Suprapubic skin (tissue), 4 donors: Measurements from ENCODE around the gene PPP1R3C. TPM values are rescaled to one million over a fixed set of nuclear protein-coding genes. Genes with fewer than 3 reads are reported as not detected.

ENCODE experiments used
- DNase-seq, 2 donors: peaks; one replicate each; pipeline ENCODE4 v3.0.0-alpha.2; 2019; ENCODE audit warnings: low spot score in 2 of 2
- H3K27ac ChIP-seq: fragments of 200-600 bp; sonication (generic); one replicate; pipeline ENCODE4 v1.5.1; 2019
- H3K27me3 ChIP-seq: fragments of 200-600 bp; sonication (generic); one replicate; pipeline ENCODE4 v1.5.1; 2019
- H3K36me3 ChIP-seq: fragments of 200-600 bp; sonication (generic); one replicate; pipeline ENCODE4 v1.5.1; 2019
- H3K4me1 ChIP-seq: fragments of 200-600 bp; sonication (generic); one replicate; pipeline ENCODE4 v1.5.1; 2019
- H3K4me3 ChIP-seq: fragments of 200-600 bp; sonication (generic); one replicate; pipeline ENCODE4 v1.5.1; 2019; ENCODE audit warnings: mild to moderate bottlenecking
- H3K9me3 ChIP-seq: fragments of 200-600 bp; sonication (generic); one replicate; pipeline ENCODE4 v1.5.1; 2019
- EP300 ChIP-seq: sonication (generic); formaldehyde crosslinking; IDR thresholded peaks from one replicate; pipeline ENCODE4 v1.6.1; 2017; ENCODE audit warnings: antibody characterized with exemption
- POLR2A ChIP-seq, 2 donors: fragments of 450-650 bp; IDR thresholded peaks; one replicate each; pipeline ENCODE4 v1.6.1; 2017; ENCODE audit warnings: antibody characterized with exemption in 2 of 2, mild to moderate bottlenecking in 2 of 2, moderate library complexity in 2 of 2
- POLR2AphosphoS5 ChIP-seq, 3 donors: sonication (generic); formaldehyde crosslinking; IDR thresholded peaks; one replicate each; pipeline ENCODE4 v1.6.1; 2017; ENCODE audit warnings: antibody characterized with exemption in 3 of 3
- WGBS: methylation state at CpG from one replicate; pipeline ENCODE4 v1.1.5; 2018; 5-methylcytosine and 5-hydroxymethylcytosine counted together
- total RNA-seq, 4 donors: library from RNA; depleted of rRNA; stranded (reverse); fragments of >200 nt; gene quantifications; one replicate each; pipeline ENCODE4 v1.1.0, GENCODE V29; 2016
- TF ChIP-seq, protein P1 (sequence below), 2 donors: fragments of 200-600 bp in 1 of 2; fragments of 450-650 bp in 1 of 2; sonication (generic) in 1 of 2; IDR thresholded peaks; one replicate each; pipeline ENCODE4 v1.5.1; 2016 to 2019; ENCODE audit warnings: antibody characterized with exemption in 2 of 2, mild to moderate bottlenecking in 1 of 2, moderate library complexity in 1 of 2

The PPP1R3C gene
- total RNA-seq = 10 to 100 TPM in 1 of 4 donors, 1 to 10 TPM in 3; 4.8 to 10.3 (median 6.3) TPM

DNA sequence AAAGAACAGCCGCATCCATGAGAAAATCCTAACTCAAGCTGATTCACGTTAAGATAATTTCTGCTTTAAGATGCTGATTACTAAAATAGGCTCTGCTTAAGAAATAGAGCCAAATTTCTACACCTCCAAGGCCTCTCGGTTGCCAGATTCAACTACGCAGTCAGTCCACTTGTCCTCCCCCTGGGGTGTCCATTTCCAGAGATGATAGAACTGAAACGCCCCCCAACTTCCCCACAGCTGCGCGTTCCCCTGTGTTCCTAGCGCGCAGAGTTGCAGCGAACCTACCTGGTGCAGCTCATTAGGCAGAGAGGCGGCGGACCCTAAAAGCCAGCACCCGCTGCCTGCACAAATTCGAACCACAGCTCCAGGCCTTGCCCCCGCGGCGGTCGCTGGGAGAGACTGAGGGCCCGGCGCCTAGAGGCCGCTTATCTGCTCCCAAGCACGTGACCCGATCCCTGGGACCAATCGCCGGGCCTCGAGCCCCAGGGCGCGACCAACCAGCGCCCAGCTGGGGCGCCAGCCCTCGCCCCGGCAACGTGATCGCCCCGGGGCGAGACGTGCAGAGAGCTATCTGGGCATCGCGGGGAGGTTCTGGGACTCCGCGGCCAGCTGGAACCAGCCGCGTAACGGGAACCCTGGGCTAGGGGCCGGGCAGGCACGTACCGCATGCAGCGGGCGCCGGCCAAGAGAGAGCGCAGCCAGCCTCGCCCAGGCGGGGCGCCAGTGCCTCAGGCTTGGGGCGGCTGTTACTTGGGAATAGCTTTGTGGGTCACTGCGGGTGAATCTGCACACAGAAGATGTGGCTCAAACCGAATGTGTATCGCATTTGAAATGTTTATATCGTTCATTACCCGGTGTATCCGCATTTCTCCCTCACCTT lies at the start of gene PPP1R3C:
PPP1R3C (minus strand) TSS at position 401 of the 880 bp plus-strand sequence; CDS start at position 299, 102 bp downstream.
- Histone ChIP-seq H3K27me3 (no peaks in the 10 kb centered on the region), H3K4me1 (peaks cover 64% of the 10 kb centered on the region), H3K4me3 (peak within 1 kb of the TSS; percentile 64), H3K27ac (peak within 1 kb of the TSS; percentile 82), H3K36me3 (no peaks in the 10 kb centered on the region), H3K9me3 (no peaks in the 10 kb centered on the region)
- TF ChIP-seq EP300 (no peak), POLR2A (IDR thresholded peaks at IDR 0.05) (peak in 1 of 2 donors; percentile 64), POLR2AphosphoS5 (IDR thresholded peaks at IDR 0.05) (peak in 1 of 3 donors; percentile 58)
- WGBS = 2% methylated on average over 30 of the region's 61 CpGs
- peak; percentile 91 for DNase-seq

GRCh38 chr10:91681361-91682276 lies 48.7 kb upstream of the PPP1R3C start:
- DNase-seq = no peak
- Histone ChIP-seq H3K27me3 (no peaks in the 10 kb centered on the region), H3K9me3 (no peaks in the 10 kb centered on the region), H3K4me3 (no peak overlapping the region), H3K36me3 (no peaks in the 10 kb centered on the region), H3K27ac (no peak overlapping the region), H3K4me1 (no peaks in the 10 kb centered on the region)
- 77% methylated on average over 7 of the region's 12 CpGs for WGBS
- TF ChIP-seq, protein P1, sequence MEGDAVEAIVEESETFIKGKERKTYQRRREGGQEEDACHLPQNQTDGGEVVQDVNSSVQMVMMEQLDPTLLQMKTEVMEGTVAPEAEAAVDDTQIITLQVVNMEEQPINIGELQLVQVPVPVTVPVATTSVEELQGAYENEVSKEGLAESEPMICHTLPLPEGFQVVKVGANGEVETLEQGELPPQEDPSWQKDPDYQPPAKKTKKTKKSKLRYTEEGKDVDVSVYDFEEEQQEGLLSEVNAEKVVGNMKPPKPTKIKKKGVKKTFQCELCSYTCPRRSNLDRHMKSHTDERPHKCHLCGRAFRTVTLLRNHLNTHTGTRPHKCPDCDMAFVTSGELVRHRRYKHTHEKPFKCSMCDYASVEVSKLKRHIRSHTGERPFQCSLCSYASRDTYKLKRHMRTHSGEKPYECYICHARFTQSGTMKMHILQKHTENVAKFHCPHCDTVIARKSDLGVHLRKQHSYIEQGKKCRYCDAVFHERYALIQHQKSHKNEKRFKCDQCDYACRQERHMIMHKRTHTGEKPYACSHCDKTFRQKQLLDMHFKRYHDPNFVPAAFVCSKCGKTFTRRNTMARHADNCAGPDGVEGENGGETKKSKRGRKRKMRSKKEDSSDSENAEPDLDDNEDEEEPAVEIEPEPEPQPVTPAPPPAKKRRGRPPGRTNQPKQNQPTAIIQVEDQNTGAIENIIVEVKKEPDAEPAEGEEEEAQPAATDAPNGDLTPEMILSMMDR (IDR thresholded peaks at IDR 0.05) = no peak
- TF ChIP-seq EP300 = no peak
- no peak for TF ChIP-seq POLR2A (IDR thresholded peaks at IDR 0.05)
- no peak for TF ChIP-seq POLR2AphosphoS5 (IDR thresholded peaks at IDR 0.05)

- Histone ChIP-seq H3K27me3 (no peaks in the 10 kb centered on the region), H3K9me3 (no peaks in the 10 kb centered on the region), H3K27ac (no peak overlapping the region), H3K36me3 (no peaks in the 10 kb centered on the region), H3K4me3 (no peak overlapping the region), H3K4me1 (no peaks in the 10 kb centered on the region)
- 90% methylated on average over 3 of the region's 3 CpGs for WGBS
- no peak for DNase-seq
- no peak for TF ChIP-seq EP300
- no peak for TF ChIP-seq POLR2A (IDR thresholded peaks at IDR 0.05)
- TF ChIP-seq, protein P1 (IDR thresholded peaks at IDR 0.05) = no peak
- no peak for TF ChIP-seq POLR2AphosphoS5 (IDR thresholded peaks at IDR 0.05)
Observed at GRCh38 chr10:91680487-91680886, 47.6 kb upstream of the PPP1R3C start.

DNA sequence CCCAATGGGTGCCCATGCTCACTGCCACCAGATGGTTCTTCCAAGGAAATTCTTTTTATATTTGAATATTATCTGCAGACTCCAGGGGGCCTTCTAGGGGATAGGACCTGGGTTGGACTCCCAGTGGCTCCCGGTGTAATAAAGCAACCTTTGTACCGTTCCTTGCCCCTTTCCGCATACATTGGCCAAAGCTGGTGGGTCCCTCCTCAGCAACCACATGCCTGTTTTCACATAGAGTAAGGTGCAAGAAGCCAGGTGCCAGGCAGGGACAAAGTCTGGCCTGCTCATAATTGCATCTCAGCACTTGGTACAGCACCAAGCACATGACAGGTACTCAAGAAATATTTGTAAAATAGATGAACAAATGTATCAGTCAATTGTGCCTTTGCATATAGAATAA lies 46.4 kb upstream of the PPP1R3C start:
- no peaks in the 10 kb centered on the region for H3K27me3 ChIP-seq
- H3K36me3 ChIP-seq = no peaks in the 10 kb centered on the region
- no peaks in the 10 kb centered on the region for H3K4me1 ChIP-seq
- TF ChIP-seq POLR2AphosphoS5 (IDR thresholded peaks at IDR 0.05) (no peak), EP300 (no peak), POLR2A (IDR thresholded peaks at IDR 0.05) (no peak)
- TF ChIP-seq, protein P1 (IDR thresholded peaks at IDR 0.05) = no peak
- WGBS = 90% methylated on average over 3 of the region's 3 CpGs
- no peak overlapping the region for H3K4me3 ChIP-seq
- H3K9me3 ChIP-seq = no peaks in the 10 kb centered on the region
- no peak for DNase-seq
- H3K27ac ChIP-seq = no peak overlapping the region

DNA sequence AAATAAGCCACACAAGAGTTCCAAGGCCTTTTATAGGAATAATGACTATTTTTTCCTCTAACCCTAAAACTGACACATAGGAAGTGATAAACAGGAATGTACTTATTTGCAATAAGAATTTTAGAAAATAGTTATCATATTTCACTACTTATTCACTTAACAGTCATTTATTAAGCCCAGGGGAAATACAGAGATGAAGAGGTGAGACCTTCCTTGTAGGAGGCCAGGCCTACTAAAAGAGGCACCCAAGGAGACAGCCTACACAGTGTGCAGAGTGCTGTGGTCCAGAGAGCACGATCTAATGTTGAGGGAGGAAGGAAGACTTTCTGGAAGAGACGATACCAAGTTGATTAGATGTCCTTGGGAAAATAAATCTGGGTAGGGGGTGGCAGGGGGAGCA lies 45.0 kb upstream of the PPP1R3C start:
- Histone ChIP-seq H3K4me1 (no peaks in the 10 kb centered on the region), H3K9me3 (no peaks in the 10 kb centered on the region), H3K36me3 (no peaks in the 10 kb centered on the region), H3K4me3 (no peak overlapping the region), H3K27me3 (no peaks in the 10 kb centered on the region), H3K27ac (no peak overlapping the region)
- WGBS = 77% methylated on average over 2 of the region's 2 CpGs
- TF ChIP-seq EP300 (no peak), POLR2A (IDR thresholded peaks at IDR 0.05) (no peak), POLR2AphosphoS5 (IDR thresholded peaks at IDR 0.05) (no peak)
- TF ChIP-seq, protein P1 (IDR thresholded peaks at IDR 0.05) = no peak
- no peak for DNase-seq
